ENCODE measurements around the gene XPNPEP2.

DNA sequence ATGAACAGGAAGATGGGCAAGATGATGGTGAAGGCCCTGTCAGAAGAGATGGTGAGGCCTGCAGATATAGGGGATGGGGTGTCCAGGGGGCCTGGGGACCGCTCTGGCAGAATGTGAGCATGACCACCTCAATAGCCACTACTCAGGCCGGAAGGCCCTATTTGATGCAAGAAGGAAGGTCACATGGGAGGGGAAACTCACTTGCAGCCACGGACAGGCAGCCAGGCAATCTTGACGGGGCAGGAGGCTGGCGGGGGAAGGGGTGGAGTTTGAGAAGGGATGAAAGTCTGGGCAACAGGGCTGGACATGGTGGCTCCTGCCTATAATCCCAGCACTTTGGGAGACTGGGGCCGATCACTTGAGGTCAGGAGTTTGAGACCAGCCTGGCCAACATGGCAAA, 49.7 kb downstream of the XPNPEP2 start:
- TF ChIP-seq, protein P1, sequence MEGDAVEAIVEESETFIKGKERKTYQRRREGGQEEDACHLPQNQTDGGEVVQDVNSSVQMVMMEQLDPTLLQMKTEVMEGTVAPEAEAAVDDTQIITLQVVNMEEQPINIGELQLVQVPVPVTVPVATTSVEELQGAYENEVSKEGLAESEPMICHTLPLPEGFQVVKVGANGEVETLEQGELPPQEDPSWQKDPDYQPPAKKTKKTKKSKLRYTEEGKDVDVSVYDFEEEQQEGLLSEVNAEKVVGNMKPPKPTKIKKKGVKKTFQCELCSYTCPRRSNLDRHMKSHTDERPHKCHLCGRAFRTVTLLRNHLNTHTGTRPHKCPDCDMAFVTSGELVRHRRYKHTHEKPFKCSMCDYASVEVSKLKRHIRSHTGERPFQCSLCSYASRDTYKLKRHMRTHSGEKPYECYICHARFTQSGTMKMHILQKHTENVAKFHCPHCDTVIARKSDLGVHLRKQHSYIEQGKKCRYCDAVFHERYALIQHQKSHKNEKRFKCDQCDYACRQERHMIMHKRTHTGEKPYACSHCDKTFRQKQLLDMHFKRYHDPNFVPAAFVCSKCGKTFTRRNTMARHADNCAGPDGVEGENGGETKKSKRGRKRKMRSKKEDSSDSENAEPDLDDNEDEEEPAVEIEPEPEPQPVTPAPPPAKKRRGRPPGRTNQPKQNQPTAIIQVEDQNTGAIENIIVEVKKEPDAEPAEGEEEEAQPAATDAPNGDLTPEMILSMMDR (IDR thresholded peaks at IDR 0.05): no peak
- no peak for TF ChIP-seq FOXJ3 (CRISPR knock-in tag; IDR thresholded peaks at IDR 0.05; ENCODE audit: borderline replicate concordance)
- TF ChIP-seq CBFB (CRISPR knock-in tag; IDR thresholded peaks at IDR 0.05; ENCODE audit: low read depth): no peak
- TF ChIP-seq, protein P2, sequence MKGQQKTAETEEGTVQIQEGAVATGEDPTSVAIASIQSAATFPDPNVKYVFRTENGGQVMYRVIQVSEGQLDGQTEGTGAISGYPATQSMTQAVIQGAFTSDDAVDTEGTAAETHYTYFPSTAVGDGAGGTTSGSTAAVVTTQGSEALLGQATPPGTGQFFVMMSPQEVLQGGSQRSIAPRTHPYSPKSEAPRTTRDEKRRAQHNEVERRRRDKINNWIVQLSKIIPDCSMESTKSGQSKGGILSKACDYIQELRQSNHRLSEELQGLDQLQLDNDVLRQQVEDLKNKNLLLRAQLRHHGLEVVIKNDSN (CRISPR knock-in tag; IDR thresholded peaks at IDR 0.05): no peak
- no peak for TF ChIP-seq SP1 (CRISPR knock-in tag; conservative IDR thresholded peaks at IDR 0.05)
- TF ChIP-seq, protein P3, sequence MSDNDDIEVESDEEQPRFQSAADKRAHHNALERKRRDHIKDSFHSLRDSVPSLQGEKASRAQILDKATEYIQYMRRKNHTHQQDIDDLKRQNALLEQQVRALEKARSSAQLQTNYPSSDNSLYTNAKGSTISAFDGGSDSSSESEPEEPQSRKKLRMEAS (CRISPR knock-in tag; IDR thresholded peaks at IDR 0.05): no peak
